Smooth muscle cell (in vitro differentiated cells): ENCODE data around the gene PIP4K2C. TPM values are rescaled to one million over a fixed set of nuclear protein-coding genes. Genes with fewer than 3 reads are reported as not detected.

Source experiments
- DNase-seq: peaks from one replicate; lab custom pipeline; 2025; ENCODE audit not compliant: unreplicated experiment; lab: John Stamatoyannopoulos, UW
- H2AFZ ChIP-seq: fragments of 200-600 bp; sonication (generic); 2 replicates; pipeline ENCODE4 v1.6.0; 2016; ENCODE audit warnings: antibody characterized with exemption, low read depth, mild to moderate bottlenecking
- H3F3A ChIP-seq: fragments of 200-600 bp; sonication (generic); 2 replicates; pipeline ENCODE4 v1.6.0; 2017; ENCODE audit warnings: antibody characterized with exemption, low read depth
- H3K27ac ChIP-seq: fragments of 200-600 bp; sonication (generic); 2 replicates; pipeline ENCODE4 v1.5.1; 2016; ENCODE audit warnings: low read depth, mild to moderate bottlenecking
- H3K27me3 ChIP-seq: fragments of 200-600 bp; sonication (generic); 2 replicates; pipeline ENCODE4 v1.6.1; 2016; ENCODE audit warnings: low read depth, mild to moderate bottlenecking
- H3K36me3 ChIP-seq: fragments of 200-600 bp; sonication (generic); 2 replicates; pipeline ENCODE4 v1.5.1; 2016; ENCODE audit warnings: low read depth
- H3K4me1 ChIP-seq: fragments of 200-600 bp; sonication (generic); 2 replicates; pipeline ENCODE4 v1.5.1; 2016; ENCODE audit warnings: low read depth
- H3K4me2 ChIP-seq: fragments of 200-600 bp; sonication (generic); 2 replicates; pipeline ENCODE4 v1.6.0; 2016; ENCODE audit warnings: mild to moderate bottlenecking
- H3K4me3 ChIP-seq: fragments of 200-600 bp; sonication (generic); 2 replicates; pipeline ENCODE4 v1.5.1; 2016; ENCODE audit warnings: mild to moderate bottlenecking
- H3K79me2 ChIP-seq: fragments of 200-600 bp; sonication (generic); 2 replicates; pipeline ENCODE4 v1.6.0; 2016; ENCODE audit warnings: low read depth, mild to moderate bottlenecking
- H3K9ac ChIP-seq: fragments of 200-600 bp; sonication (generic); 2 replicates; pipeline ENCODE4 v1.6.0; 2016; ENCODE audit warnings: low read depth
- H3K9me3 ChIP-seq: fragments of 200-600 bp; sonication (generic); replicated peaks from 2 replicates; pipeline ENCODE4 v1.5.1; 2016; ENCODE audit warnings: low read depth
- H4K20me1 ChIP-seq: fragments of 200-600 bp; sonication (generic); 2 replicates; pipeline ENCODE4 v1.6.0; 2016; ENCODE audit warnings: low read depth
- CTCF ChIP-seq: fragments of 200-600 bp; sonication (generic); IDR thresholded peaks from 2 replicates; pipeline ENCODE4 v1.5.1; 2017; ENCODE audit warnings: borderline replicate concordance, mild to moderate bottlenecking, antibody characterized with exemption; ENCODE audit not compliant: insufficient read depth, poor library complexity, severe bottlenecking
- WGBS: methylation state at CpG from one replicate; pipeline ENCODE4 v1.1.7; 2016; ENCODE audit warnings: low lambda C conversion rate; 5-methylcytosine and 5-hydroxymethylcytosine counted together
- polyA plus RNA-seq: library from polyadenylated mRNA; unstranded; fragments of >200 nt; fragmentation: Nextera tagmentation; extraction: Ambion mirVana; gene quantifications from 2 replicates; pipeline ENCODE4 v1.2.1, GENCODE V29; 2016
- total RNA-seq: library from RNA; depleted of rRNA; stranded (reverse); fragments of >200 nt; gene quantifications from 2 replicates; pipeline ENCODE4 v1.2.3, GENCODE V29; 2014

Gene PIP4K2C
- total and polyA plus RNA-seq, 2 experiments from 2014 or later, result 33.3 to 39.5 TPM

GRCh38 chr12:57627501-57628279, 36.7 kb downstream of the PIP4K2C start:
- Histone ChIP-seq H4K20me1 (no peaks in the 10 kb centered on the region), H3K27me3 (peaks cover 100% of the 10 kb centered on the region), H3F3A (no peaks in the 10 kb centered on the region), H3K9me3 (no peaks in the 10 kb centered on the region), H3K9ac (no peak overlapping the region), H3K4me2 (no peak overlapping the region), H3K27ac (no peak overlapping the region), H3K4me1 (peaks cover 12% of the 10 kb centered on the region), H3K4me3 (no peak overlapping the region), H3K36me3 (no peaks in the 10 kb centered on the region), H2AFZ (no peak overlapping the region), H3K79me2 (no peaks in the 10 kb centered on the region)
- TF ChIP-seq CTCF, result no peak
- WGBS, result 15% methylated on average over 65 of the region's 67 CpGs
- DNase-seq, result no peak

- H3K36me3 ChIP-seq, result no peaks in the 10 kb centered on the region
- H3K4me2 ChIP-seq, result no peak overlapping the region
- no peak overlapping the region for H3K4me3 ChIP-seq
- H4K20me1 ChIP-seq, result no peaks in the 10 kb centered on the region
- H3K27me3 ChIP-seq, result peaks cover 99% of the 10 kb centered on the region
- H3K79me2 ChIP-seq, result no peaks in the 10 kb centered on the region
- TF ChIP-seq CTCF, result no peak
- H2AFZ ChIP-seq, result no peak overlapping the region
- no peak for DNase-seq
- 72% methylated on average over 29 of the region's 29 CpGs for WGBS
- no peak overlapping the region for H3K9ac ChIP-seq
- no peaks in the 10 kb centered on the region for H3K9me3 ChIP-seq
- peaks cover 12% of the 10 kb centered on the region for H3K4me1 ChIP-seq
- H3F3A ChIP-seq, result no peaks in the 10 kb centered on the region
- no peak overlapping the region for H3K27ac ChIP-seq
Observed at GRCh38 chr12:57628280-57629191, 37.5 kb downstream of the PIP4K2C start.

- no peak overlapping the region for H2AFZ ChIP-seq
- H3K4me1 ChIP-seq, result peaks cover 12% of the 10 kb centered on the region
- no peaks in the 10 kb centered on the region for H4K20me1 ChIP-seq
- H3K4me3 ChIP-seq, result no peak overlapping the region
- TF ChIP-seq CTCF, result no peak
- H3K9me3 ChIP-seq, result no peaks in the 10 kb centered on the region
- no peaks in the 10 kb centered on the region for H3K36me3 ChIP-seq
- WGBS, result 79% methylated on average over 5 of the region's 5 CpGs
- no peak overlapping the region for H3K27ac ChIP-seq
- H3K4me2 ChIP-seq, result no peak overlapping the region
- H3F3A ChIP-seq, result no peaks in the 10 kb centered on the region
- peaks cover 99% of the 10 kb centered on the region for H3K27me3 ChIP-seq
- no peaks in the 10 kb centered on the region for H3K79me2 ChIP-seq
- no peak for DNase-seq
- no peak overlapping the region for H3K9ac ChIP-seq
Observed at GRCh38 chr12:57629897-57630471, 39.0 kb downstream of the PIP4K2C start.
